GM21723 (cell line): ENCODE data around the gene HOXC5.

Source experiments
- ATAC-seq: cut with Tn5 transposase; IDR thresholded peaks from one replicate; pipeline ENCODE4 v1.9.1; 2021; ENCODE audit warnings: mild to moderate bottlenecking, moderate library complexity; ENCODE audit not compliant: unreplicated experiment

Gene HOXC5

GRCh38 chr12:54019091-54019811 lies 13.6 kb upstream of the HOXC5 start:
- ATAC-seq: no peak

- ATAC-seq: no peak
Observed at GRCh38 chr12:54019924-54020590, 12.8 kb upstream of the HOXC5 start.

GRCh38 chr12:54020591-54021405 lies 12.1 kb upstream of the HOXC5 start:
- ATAC-seq: no peak

- peak; percentile 38 for ATAC-seq
Observed at GRCh38 chr12:54021432-54022013, 11.3 kb upstream of the HOXC5 start.

GRCh38 chr12:54022960-54023884 lies 9.6 kb upstream of the HOXC5 start:
- ATAC-seq: no peak

GRCh38 chr12:54024127-54024526 lies 8.7 kb upstream of the HOXC5 start:
- no peak for ATAC-seq

GRCh38 chr12:54024581-54025305 lies 8.1 kb upstream of the HOXC5 start:
- ATAC-seq: no peak

GRCh38 chr12:54025499-54026405 lies 7.1 kb upstream of the HOXC5 start:
- ATAC-seq: no peak

GRCh38 chr12:54026640-54027441 lies 6.0 kb upstream of the HOXC5 start:
- ATAC-seq: no peak

- ATAC-seq: no peak
Observed at GRCh38 chr12:54027442-54027786, 5.4 kb upstream of the HOXC5 start.

GRCh38 chr12:54028314-54029201 lies 4.3 kb upstream of the HOXC5 start, which contains the start of gene HOXC6:
Gene HOXC6 (plus strand): TSS chr12:54028440. CDS start chr12:54028522, 82 bp downstream.
- no peak for ATAC-seq

- no peak for ATAC-seq
Observed at GRCh38 chr12:54029529-54030441, 3.1 kb upstream of the HOXC5 start.

GRCh38 chr12:54030442-54030801 lies 2.4 kb upstream of the HOXC5 start:
- no peak for ATAC-seq

GRCh38 chr12:54030889-54031471 lies 1.9 kb upstream of the HOXC5 start:
- ATAC-seq: no peak

GRCh38 chr12:54031480-54031879 lies 1.4 kb upstream of the HOXC5 start:
- no peak for ATAC-seq
